NCI-H146 treated with DMSO at 0.1 percent for 48 hours (cell line): ENCODE data around the gene NUMB.

ENCODE experiments used
- DNase-seq: peaks from one replicate; lab custom pipeline; 2025; ENCODE audit not compliant: unreplicated experiment; lab: John Stamatoyannopoulos, UW

The NUMB gene

DNA sequence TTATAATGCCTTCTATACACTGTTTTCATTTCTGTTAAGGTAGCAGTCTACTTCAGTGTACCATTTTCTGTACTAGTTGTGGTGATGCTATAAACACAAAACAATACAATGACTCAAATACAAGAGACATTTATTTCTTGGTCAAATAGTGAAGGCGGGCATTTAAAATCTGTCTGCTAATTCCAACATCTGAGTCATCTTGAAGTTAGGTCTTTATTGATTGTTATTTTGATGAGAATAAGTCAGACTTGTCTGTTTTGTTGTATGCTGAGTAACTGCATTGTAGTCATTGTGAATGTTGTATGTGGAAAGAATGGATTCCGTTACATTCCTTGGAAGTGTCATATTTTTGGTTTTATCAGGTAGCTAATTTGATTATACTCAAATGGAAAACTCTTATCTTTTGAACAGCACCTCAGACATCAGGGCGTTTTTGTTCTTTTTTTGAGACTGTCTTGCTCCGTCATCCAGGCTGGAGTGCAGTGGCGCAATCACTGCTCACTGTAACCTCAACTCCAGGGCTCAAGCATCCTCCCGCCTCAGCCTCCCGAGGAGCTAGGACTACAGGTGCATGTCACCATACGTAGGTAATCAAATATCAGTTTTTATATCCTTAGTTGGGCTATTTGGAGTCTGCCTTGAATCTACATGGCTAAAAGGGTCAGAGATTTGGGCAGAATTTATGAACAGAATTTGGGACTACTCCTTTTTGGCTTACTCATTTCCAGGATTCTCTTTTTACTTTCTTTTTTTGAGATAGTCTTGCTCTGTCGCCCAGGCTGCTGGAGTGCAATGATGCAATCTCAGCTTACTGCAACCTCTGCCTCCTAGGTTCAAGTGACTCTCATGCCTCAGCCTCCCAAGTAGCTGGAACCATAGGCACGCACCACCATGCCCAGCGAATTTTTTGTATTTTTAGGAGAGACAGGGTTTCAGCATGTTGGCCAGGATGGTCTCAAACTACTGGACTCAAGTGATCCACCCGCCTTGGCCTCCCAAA is 164.3 kb downstream of the NUMB start:
- no peak for DNase-seq

DNA sequence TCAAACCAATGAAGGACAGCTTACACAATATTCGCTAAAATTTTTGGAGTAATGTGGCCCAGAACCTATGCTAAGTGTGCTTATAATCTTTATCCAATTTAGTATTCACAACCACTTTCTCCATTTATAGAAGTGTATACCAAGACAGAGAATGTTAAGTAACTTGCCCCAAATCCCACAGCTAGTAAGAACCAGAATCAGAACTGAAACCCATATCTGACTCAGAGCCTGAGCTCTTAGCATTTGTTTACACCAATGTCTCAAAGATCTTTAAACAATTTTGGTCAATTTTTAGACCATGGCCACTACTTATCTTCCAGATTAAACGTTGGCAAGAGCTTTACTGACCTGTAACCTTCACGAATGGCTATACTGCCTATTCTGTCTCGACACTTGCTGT is 168.1 kb downstream of the NUMB start:
- no peak for DNase-seq

DNA sequence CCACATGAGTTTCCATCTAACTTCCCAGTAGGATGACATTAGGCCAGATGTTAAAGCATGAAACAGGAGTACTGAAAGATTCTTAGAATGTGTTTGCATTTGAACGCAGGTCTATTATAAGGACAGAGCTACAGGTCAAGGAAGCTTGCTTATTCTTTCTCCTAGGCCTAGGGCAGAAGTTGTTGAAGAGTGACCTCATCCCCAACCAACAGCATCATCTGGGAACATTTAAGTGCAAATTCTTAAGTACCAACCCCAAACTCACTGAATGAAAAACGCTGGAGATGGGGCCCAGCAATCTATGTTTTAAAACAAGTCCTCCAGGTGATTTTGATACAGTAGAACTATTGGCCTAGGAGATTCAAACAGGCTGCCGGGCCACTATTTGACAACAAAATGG is 168.6 kb downstream of the NUMB start:
- DNase-seq = no peak

DNA sequence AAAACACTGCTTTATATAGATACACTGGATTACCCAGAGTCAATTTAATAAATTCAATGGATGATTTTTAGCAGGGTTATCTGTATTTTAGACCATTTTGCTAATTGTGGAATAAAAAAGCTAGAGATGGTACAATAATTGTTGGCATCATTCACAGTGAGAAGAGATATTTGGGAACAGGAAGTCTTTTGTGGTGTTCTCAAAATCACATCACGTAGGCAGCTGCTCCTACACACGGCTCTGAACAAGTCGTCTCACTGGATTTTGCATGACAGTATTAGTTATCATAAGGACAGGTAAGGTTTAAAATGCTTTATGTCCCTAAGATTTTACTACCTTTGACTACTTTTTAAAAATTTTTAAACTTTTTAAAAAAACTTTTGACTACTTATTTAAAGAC is 169.0 kb downstream of the NUMB start:
- no peak for DNase-seq

DNA sequence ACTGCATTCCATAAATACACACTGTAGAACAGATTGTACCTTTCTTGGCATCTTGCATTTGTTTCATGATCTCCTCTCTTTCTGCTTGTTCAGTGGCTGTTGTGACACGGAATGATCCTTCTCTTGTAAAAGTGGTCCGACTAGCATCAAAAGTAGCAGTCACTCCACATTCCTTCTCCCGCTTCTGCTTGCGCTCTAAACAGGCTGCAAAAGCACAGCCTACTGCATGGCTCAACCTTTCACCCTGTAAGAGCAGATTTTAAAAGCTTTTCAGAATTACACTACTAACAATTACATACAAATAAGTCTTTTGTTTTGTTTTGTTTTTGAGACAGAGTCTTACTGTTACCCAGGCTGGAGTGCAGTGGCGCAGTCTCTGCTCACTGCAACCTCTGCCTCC is 171.3 kb downstream of the NUMB start:
- no peak for DNase-seq

DNA sequence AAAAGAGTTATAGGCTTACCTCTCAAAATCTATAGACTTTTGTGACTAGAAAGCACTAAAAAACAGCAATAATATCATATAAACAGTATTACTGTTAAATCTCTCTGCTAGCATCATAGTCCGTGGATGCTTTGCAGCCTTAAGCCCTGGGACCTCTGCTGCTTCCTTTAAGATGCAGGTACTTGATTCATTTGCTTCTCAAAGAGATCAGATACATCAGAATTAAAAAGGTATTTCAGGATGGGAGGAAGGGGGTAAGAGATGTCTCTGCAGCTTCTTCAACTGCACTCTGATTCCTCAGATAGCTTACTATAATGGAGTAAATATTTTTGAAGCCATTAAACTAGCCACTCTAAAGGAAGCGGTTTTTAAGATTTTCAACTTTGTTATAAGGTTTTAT is 171.7 kb downstream of the NUMB start:
- no peak for DNase-seq

DNA sequence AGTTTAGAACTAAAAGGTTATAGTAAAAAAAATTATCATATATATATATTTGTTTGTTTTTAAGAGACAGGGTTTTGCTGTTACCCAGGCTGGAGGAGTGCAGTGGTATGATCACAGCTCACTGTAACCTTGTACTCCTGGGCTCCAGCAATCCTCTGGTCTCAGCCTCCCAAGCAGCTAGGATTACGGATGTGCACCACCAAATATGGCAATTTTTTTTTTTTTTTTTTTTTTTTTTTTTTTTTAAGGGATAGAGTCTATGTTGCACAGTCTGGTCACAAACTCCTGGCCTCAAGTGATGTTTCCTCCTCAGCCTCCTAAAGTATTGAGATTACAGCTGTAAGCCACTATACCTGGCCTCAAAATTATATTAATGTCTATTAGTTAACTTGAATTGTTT is 172.4 kb downstream of the NUMB start:
- DNase-seq = no peak

DNA sequence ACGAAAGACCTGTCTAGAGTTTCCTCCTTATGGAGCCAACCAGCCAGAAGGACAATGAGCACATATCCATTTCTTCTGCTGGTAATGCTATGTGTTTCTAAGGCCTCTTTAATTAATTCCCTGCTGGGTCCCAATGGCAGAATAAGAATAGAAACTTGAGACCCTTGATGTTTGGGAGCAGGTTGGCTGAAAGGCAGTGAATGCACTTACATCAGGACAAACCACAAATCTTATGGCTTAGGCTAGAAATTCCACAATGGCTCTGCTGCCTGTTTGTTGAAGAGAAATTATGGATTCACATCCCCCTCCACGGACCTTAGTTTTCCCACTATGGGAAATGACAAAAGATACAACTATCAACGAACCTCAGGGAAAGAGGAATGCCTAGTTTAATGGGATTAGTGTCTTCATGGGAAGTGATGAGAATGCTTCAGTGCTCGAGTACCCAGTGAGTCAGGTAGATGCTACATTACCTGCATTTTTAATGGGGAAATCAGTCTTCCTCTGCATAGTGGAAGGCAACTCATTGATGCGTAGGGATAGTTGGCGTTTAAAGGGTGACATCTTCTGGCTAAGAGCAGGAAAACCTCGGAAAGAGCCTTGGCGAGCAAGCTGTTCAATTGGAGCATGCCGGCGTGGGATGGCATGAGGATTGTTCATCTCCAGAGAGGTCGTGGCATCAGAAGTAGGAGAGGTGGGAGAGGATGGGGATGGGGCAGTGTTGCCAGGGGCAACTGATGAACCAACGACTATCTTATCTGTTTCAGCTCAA is 174.6 kb downstream of the NUMB start:
- no peak for DNase-seq

DNA sequence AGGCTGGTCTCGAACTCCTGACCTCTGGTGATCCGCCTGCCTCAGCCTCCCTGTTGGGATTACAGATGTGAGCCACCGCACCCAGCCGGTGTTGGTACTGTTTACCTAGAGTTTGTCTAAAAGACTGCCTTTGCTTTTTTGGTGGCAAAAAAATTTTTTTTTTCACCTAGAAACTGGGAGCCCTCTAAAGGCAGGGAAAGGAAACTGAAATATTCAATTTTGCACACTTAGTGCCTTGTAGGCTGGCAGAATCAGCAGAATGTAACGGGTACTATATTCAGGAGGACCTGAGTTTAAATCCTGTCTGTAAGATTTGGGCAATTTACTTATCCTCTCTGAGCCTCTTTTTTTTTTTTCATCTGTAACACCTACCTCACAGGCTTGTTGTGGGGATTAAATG is 177.4 kb downstream of the NUMB start:
- DNase-seq = no peak

DNA sequence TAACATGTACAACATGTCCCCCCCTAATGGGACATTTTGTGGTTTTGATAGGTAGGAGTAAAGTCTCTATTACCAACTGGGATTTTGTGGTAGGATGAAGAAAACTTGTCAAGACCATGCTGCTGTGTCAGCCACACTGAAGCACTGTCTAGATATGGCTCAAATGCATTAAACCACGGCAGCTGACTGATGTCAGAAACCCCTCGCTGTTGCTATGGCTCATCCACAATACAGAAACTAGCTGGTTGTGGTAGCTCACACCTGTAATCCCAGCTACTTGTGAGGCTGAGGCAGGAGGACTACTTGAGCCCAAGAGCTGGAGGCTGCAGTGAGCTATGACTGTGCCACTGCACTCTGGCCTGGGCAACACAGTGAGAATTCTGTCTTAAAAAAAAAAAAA is 181.0 kb downstream of the NUMB start:
- DNase-seq = no peak

DNA sequence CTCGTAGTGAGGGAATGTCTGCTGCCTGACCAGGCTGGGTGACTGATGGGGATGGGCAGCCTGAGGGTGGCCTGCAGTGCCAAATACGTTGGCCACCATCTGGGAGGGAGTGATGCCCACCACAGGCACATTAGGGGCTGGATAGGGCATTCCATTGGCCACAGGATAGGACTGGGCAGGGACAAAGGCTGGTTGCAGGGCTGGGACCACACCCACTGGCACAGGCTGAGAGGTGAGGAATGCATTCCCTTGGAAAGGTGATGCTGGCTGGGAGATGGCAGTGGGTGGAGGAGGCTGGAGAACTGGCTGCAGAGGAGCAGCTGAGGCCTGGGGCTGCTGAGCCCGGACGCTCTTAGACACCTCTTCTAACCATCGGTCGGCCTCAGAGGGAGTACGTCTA is 181.5 kb downstream of the NUMB start:
- no peak for DNase-seq

DNA sequence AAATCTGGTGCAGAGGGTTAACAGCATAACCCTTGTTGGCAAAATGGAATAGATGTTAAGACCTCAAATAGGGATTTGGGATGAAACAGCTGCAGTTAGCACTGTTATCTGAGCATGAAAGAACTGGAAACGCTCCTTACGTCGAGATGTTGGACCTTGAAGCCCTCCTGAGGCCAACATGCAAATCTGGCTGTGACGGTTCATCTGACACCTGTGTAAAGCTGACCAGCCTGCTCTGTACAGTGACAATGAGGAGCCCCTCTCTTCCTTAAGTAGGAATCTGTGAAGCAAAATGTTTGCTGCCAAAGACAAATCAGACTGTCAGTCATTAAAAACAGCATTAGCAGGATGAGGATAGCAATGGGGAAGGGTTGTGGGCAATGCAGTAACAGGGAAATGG is 184.5 kb downstream of the NUMB start:
- no peak for DNase-seq

DNA sequence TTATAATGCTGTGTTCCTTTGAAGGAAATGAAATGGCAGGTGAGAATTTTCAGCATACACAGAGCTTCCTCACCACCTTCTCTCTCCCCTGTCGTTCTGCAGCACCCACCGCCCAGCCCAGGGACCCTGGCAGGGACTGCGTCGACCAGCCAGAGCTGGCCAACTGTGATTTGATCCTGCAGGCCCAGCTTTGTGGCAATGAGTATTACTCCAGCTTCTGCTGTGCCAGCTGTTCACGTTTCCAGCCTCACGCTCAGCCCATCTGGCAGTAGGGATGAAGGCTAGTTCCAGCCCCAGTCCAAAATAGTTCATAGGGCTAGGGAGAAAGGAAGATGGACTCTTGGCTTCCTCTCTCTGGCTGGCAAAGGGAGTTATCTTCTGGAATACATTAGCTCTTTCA is 186.0 kb downstream of the NUMB start:
- no peak for DNase-seq

DNA sequence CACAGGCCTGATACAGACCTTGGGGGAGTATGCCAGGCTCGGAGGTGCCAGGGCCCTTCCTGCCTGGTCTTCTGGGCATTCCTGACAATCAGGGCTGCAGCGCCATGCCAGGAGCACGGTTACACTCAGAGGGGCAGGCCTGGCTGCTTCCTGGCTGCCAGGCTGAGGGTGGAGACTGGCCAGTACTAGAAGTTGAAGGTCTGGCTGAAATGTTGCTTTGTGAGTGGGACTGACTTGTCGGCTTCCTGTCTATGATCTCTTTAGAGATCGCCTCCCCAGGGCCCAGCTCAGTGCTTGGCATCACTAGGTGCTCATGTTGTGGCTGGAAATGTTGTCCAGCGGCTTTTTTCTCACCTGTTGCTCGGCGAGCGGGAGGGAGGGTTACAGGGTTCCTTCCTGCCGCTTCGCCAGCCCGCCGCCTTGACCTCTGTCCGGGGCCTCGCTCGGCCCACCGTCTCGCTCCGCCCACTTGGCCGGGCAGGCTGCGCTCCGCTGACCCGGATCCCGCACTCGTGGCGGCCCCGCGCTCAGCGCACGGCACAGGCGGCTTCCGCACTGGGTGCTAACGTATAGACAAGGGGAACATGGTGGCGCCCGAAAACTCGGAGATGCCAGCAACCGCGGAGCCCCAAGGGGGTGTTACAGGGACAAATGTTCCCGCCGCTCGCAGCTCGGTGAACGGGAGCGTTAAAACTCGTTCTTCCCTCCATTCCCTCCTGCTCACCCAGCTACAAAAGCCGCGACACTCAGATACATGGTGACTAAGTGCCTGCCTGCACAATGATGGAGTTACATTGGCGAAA is 188.4 kb downstream of the NUMB start:
- no peak for DNase-seq

DNA sequence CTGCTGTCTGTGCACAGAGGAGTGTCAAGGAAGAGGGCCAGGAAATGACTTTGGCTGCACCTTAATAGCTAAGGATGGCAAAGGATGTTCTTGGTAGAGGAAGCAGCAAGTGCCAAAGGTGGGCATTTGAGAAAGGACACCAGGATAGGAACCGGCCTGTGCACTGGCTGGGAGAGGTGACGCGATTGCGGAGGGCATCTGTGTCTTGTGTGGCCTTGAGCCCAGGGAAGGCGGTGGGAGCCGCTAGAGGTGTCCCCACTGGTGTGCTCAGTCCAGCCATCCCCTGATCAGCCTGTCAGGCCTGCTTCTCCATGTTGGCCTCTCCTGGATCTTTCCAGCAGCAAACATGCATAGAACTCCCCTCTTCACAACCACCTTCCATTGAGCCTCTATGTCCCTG is 190.9 kb downstream of the NUMB start:
- DNase-seq = no peak

DNA sequence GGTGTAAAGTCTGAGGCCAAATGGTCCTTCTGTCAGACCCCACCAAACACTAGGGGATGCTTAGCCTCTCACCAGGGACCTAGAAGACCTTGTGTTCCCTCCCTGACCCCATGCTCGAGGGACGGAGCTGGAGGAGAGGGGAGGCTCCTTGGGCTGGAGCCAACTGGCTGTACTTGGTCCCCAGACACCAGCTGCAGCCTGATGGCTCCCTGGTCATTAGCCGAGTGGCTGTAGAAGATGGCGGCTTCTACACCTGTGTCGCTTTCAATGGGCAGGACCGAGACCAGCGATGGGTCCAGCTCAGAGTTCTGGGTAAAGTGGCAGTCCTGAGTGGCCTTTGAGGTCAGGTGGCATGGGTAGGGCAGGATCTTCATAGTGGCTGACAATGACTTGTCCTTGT is 192.0 kb downstream of the NUMB start:
- DNase-seq = no peak

DNA sequence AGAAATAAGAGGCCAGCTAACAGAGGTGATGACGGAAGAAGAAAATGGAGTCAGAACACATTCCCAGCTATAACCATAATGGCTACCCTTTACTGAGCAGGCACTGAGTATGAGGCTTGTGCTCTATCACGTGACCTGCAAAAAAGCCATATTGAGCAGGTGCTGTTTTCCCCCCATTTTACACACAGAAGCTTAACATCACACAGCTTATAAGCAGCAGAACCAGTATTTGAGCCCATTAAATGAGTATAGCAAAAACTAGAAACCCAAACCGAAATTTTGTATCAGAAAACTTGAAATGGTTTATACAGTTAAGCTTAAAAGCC is 192.7 kb downstream of the NUMB start:
- no peak for DNase-seq

DNA sequence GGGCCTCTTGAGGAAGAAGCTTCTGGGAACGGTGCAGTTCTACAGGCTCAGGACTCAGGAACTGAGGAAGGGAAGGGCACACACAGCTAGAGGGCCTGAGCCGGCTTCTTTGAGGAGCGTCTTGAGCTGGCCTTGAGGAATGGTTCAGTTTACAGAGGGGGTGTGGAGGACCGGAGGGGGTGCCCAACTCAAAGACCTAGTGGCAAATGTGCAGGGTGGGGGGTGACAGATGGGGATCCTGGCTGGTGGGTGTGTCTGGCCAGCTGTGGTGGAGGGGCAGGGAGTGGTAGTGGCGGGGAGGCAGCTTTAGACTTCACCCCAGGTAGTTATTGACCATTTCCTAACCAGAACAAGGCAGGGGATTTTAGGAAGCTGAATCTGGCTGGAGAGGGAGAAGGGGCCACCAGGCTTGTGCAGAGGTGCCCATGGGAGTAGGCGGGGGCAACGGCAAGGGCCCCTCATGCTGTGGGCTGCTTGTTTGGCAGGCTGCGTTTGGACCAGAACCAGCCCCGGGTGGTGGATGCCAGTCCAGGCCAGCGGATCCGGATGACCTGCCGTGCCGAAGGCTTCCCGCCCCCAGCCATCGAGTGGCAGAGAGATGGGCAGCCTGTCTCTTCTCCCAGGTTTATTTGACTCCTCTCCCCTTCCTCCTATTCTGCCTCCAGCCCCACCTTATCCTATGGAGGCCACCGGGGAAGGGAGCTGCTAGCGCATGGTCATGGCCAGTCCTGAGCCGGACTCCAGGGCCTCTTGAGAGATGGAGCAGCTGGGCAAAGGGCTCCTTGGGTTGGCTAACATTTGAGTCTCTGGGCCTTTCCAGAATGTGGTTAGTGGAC is 193.2 kb downstream of the NUMB start:
- no peak for DNase-seq

DNA sequence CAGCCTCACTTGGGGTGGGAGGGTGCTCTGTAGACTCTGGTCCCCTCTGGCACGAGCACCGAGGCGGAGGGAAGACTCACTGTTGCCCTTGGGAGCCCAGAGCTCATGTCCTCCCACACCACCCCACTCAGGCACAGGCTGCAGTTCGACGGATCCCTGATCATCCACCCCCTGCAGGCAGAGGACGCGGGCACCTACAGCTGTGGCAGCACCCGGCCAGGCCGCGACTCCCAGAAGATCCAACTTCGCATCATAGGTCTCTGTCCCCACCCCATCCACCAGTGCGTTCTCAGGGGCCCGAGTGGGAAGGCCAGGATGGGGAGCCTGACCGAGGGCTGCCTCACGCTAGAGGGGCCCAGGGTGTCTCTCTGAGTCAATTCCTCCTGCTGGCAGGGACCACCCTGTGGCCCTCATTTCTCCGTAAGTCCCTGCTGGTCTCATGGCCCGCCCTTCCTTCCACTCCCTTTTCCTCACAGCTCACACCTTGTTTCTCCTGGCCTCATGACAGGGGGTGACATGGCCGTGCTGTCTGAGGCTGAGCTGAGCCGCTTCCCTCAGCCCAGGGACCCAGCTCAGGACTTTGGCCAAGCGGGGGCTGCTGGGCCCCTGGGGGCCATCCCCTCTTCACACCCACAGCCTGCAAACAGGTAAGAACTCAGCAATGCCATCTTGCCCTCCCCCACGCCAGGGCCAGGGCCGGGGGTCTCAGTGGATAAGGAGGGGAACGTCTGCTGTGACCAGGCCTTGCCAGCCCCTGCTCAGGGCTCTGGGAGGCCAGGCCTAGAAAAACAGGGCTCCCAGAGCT is 194.1 kb downstream of the NUMB start:
- no peak for DNase-seq

DNA sequence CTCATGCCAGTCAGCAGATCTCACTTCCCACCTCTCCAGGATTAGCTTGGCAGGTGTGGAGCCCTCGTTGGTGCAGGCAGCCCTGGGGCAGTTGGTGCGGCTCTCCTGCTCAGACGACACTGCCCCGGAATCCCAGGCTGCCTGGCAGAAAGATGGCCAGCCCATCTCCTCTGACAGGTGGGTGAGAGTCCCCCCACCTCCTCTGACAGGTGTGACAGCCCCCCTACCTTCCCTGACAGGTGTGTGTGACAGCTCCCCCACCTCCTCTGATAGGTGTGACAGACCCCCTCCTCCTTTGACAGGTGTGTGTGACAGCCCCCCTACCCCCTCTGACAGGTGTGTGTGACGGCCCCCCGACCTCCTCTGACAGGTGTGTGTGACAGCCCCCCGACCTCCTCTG is 194.7 kb downstream of the NUMB start:
- DNase-seq = no peak
